KG1 (cell line): ENCODE data around the gene GLI3.

ENCODE experiments used
- DNase-seq: peaks from one replicate; lab custom pipeline; 2025; lab: John Stamatoyannopoulos, UW

Gene GLI3

GRCh38 chr7:41970941-41971340 is 266.1 kb downstream of the GLI3 start:
- no peak for DNase-seq

- DNase-seq: no peak
These were observed 267.4 kb downstream of the GLI3 start for GRCh38 chr7:41969561-41970105.

GRCh38 chr7:41967156-41967555 is 269.9 kb downstream of the GLI3 start:
- DNase-seq: no peak

- no peak for DNase-seq
These were observed 271.0 kb downstream of the GLI3 start for GRCh38 chr7:41965951-41966505.

GRCh38 chr7:41964849-41965745 is 271.9 kb downstream of the GLI3 start:
- DNase-seq: no peak

- DNase-seq: no peak
These were observed 272.7 kb downstream of the GLI3 start for GRCh38 chr7:41964183-41964753.

GRCh38 chr7:41956705-41957104 is 280.3 kb downstream of the GLI3 start:
- no peak for DNase-seq

- peak; percentile 62 for DNase-seq
These were observed 280.9 kb downstream of the GLI3 start for GRCh38 chr7:41955893-41956675.

GRCh38 chr7:41955451-41955850 is 281.6 kb downstream of the GLI3 start:
- DNase-seq: no peak

- DNase-seq: no peak
These were observed 282.0 kb downstream of the GLI3 start for GRCh38 chr7:41954976-41955375.

- no peak for DNase-seq
These were observed 288.5 kb downstream of the GLI3 start for GRCh38 chr7:41948503-41948902.

GRCh38 chr7:41943094-41943577 is 293.9 kb downstream of the GLI3 start:
- DNase-seq: peak; percentile 51

- no peak for DNase-seq
These were observed 294.4 kb downstream of the GLI3 start for GRCh38 chr7:41942468-41943093.

- DNase-seq: peak; percentile 56
These were observed 296.2 kb downstream of the GLI3 start for GRCh38 chr7:41940760-41941343.

- DNase-seq: no peak
These were observed 298.6 kb downstream of the GLI3 start for GRCh38 chr7:41938371-41938770.

GRCh38 chr7:41933427-41933826 is 303.6 kb downstream of the GLI3 start:
- no peak for DNase-seq

- no peak for DNase-seq
These were observed 305.8 kb downstream of the GLI3 start for GRCh38 chr7:41931263-41931646.

- no peak for DNase-seq
These were observed 306.3 kb downstream of the GLI3 start for GRCh38 chr7:41930538-41931262.

- no peak for DNase-seq
These were observed 308.2 kb downstream of the GLI3 start for GRCh38 chr7:41928781-41929180.

- no peak for DNase-seq
These were observed 308.8 kb downstream of the GLI3 start for GRCh38 chr7:41928166-41928565.
